GM12878 (cell line): ENCODE results near the gene ZNF469. TPM values are rescaled to one million over a fixed set of nuclear protein-coding genes. Genes with fewer than 3 reads are reported as not detected.

Source experiments
- ATAC-seq: fragments of 200-7000 bp; cut with Tn5 transposase; 3 replicates; pipeline ENCODE4 v1.9.1; 2020; ENCODE audit warnings: mild to moderate bottlenecking, moderate library complexity
- BruUV-seq: library from RNA; stranded (reverse); fragments of 400-500 nt; replicated peaks from 2 replicates; lab custom pipeline; 2021; lab: Mats Ljungman, UMichigan
- CTCF ChIA-PET: fragments of 300-600 bp; sonication (Branson Sonifier 250); formaldehyde crosslinking; extraction: SDS; loops from one replicate; lab custom pipeline; 2021; ENCODE audit warnings: inconsistent platforms; lab: Yijun Ruan, JAX
- POLR2A ChIA-PET: fragments of 350-600 bp; formaldehyde crosslinking; extraction: SDS; loops from one replicate; lab custom pipeline; 2021; ENCODE audit warnings: inconsistent platforms; lab: Charles Lee
- RAD21 ChIA-PET: fragments of 300-600 bp; sonication (Branson Sonifier 250); formaldehyde crosslinking; loops from one replicate; lab custom pipeline; 2023; ENCODE audit warnings: antibody characterized with exemption; ENCODE audit not compliant: unreplicated experiment; lab: Charles Lee
- SMC1A ChIA-PET: fragments of 300-600 bp; sonication (Branson Sonifier 250); formaldehyde crosslinking; loops from one replicate; lab custom pipeline; 2023; ENCODE audit not compliant: unreplicated experiment, uncharacterized antibody; lab: Charles Lee
- DNase-seq: peaks from one replicate; pipeline ENCODE4 v3.0.0-alpha.2; 2011; ENCODE audit warnings: low read depth, low spot score
- FAIRE-seq: peaks from 3 replicates; lab custom pipeline; 2011; peaks lifted over from hg19 to GRCh38; lab: Jason Lieb, UNC
- H2AFZ ChIP-seq: 2 replicates; pipeline ENCODE4 v1.6.0; 2011; ENCODE audit warnings: low read depth, low read length, control low read depth; ENCODE audit not compliant: control insufficient read depth
- H3K27ac ChIP-seq: 2 replicates; pipeline ENCODE4 v1.5.1; 2011; ENCODE audit warnings: control low read depth; ENCODE audit not compliant: control insufficient read depth, insufficient read depth
- H3K27me3 ChIP-seq, 2 experiments: replicated peaks in 1 of 2; 2 replicates each; pipeline versions ENCODE4 v1.6.0 to v1.6.1; 2011; ENCODE audit warnings: low read length in 1 of 2; ENCODE audit not compliant: control insufficient read depth in 2 of 2, insufficient read depth in 2 of 2
- H3K36me3 ChIP-seq, 2 experiments: 2 replicates each; pipeline ENCODE4 v1.5.1; 2011; ENCODE audit warnings: low read length in 1 of 2; ENCODE audit not compliant: control insufficient read depth in 2 of 2, insufficient read depth in 2 of 2
- H3K4me1 ChIP-seq: 2 replicates; pipeline ENCODE4 v1.6.1; 2011; ENCODE audit warnings: mild to moderate bottlenecking, low read length, moderate library complexity, mixed read lengths; ENCODE audit not compliant: control insufficient read depth, insufficient read depth
- H3K4me2 ChIP-seq: 2 replicates; pipeline ENCODE4 v1.6.0; 2011; ENCODE audit warnings: control low read depth; ENCODE audit not compliant: control insufficient read depth, insufficient read depth
- H3K4me3 ChIP-seq: fragments of 200-600 bp; sonication (generic); 2 replicates; pipeline ENCODE4 v1.5.1; 2016
- H3K79me2 ChIP-seq: 2 replicates; pipeline ENCODE4 v1.6.0; 2011; ENCODE audit warnings: low read length; ENCODE audit not compliant: control insufficient read depth, insufficient read depth
- H3K9ac ChIP-seq: 2 replicates; pipeline ENCODE4 v1.8.0; 2011; ENCODE audit warnings: low read length, control low read depth, mixed read lengths; ENCODE audit not compliant: control insufficient read depth, insufficient read depth
- H3K9me3 ChIP-seq: replicated peaks from 3 replicates; pipeline ENCODE4 v1.5.1; 2011; ENCODE audit warnings: mild to moderate bottlenecking, low read length; ENCODE audit not compliant: control insufficient read depth, insufficient read depth
- H4K20me1 ChIP-seq: 2 replicates; pipeline ENCODE4 v1.6.0; 2011; ENCODE audit not compliant: control insufficient read depth, insufficient read depth
- ATF3 ChIP-seq: IDR thresholded peaks from 2 replicates; pipeline ENCODE4 v1.6.1; 2011; ENCODE audit warnings: low read depth, mild to moderate bottlenecking, low read length, moderate library complexity, borderline replicate concordance; ENCODE audit errors: extremely low read depth
- E4F1 ChIP-seq: fragments of 450-650 bp; IDR thresholded peaks from 2 replicates; pipeline ENCODE4 v1.6.1; 2018; ENCODE audit warnings: borderline replicate concordance, mild to moderate bottlenecking; ENCODE audit not compliant: partially characterized antibody
- EP300 ChIP-seq, 2 experiments: fragments of 150-350 bp in 1 of 2; IDR thresholded peaks; 2 replicates each; pipeline ENCODE4 v1.6.1; 2011 to 2012; ENCODE audit warnings: low read depth in 2 of 2, low read length in 2 of 2, borderline replicate concordance in 1 of 2, improper control_type of control experiment in 1 of 2, inconsistent platforms in 1 of 2; ENCODE audit not compliant: control insufficient read depth in 1 of 2
- EZH2 ChIP-seq: IDR thresholded peaks from 2 replicates; pipeline ENCODE4 v1.6.1; 2012; ENCODE audit warnings: low read depth, mild to moderate bottlenecking, control low read depth, inconsistent platforms, low read length, borderline replicate concordance; ENCODE audit not compliant: control insufficient read depth
- GABPA ChIP-seq: IDR thresholded peaks from 2 replicates; pipeline ENCODE4 v1.6.1; 2014; ENCODE audit warnings: antibody characterized with exemption, low read depth, mild to moderate bottlenecking, inconsistent platforms
- KLF5 ChIP-seq: fragments of 450-650 bp; IDR thresholded peaks from 2 replicates; pipeline ENCODE4 v1.6.1; 2014; ENCODE audit warnings: mild to moderate bottlenecking; ENCODE audit not compliant: partially characterized antibody
- MYB ChIP-seq: fragments of 150-350 bp; IDR thresholded peaks from 2 replicates; pipeline ENCODE4 v1.6.1; 2014; ENCODE audit warnings: mild to moderate bottlenecking, low read depth, low read length, borderline replicate concordance
- NR2C1 ChIP-seq: fragments of 450-650 bp; IDR thresholded peaks from 2 replicates; pipeline ENCODE4 v1.6.1; 2017; ENCODE audit warnings: antibody characterized with exemption, mild to moderate bottlenecking, moderate library complexity
- PAX5 ChIP-seq: IDR thresholded peaks from 2 replicates; pipeline ENCODE4 v1.6.1; 2011; ENCODE audit warnings: low read depth, low read length, borderline replicate concordance
- POLR2A ChIP-seq: IDR thresholded peaks from 2 replicates; pipeline ENCODE4 v1.6.1; 2011; ENCODE audit warnings: low read depth, mild to moderate bottlenecking, low read length
- POLR2AphosphoS5 ChIP-seq: IDR thresholded peaks from 2 replicates; pipeline ENCODE4 v1.6.1; 2011; ENCODE audit warnings: mild to moderate bottlenecking, low read length, inconsistent platforms
- PRDM15 ChIP-seq: fragments of 450-650 bp; formaldehyde crosslinking; IDR thresholded peaks from 2 replicates; pipeline ENCODE4 v1.4.0; 2020; ENCODE audit warnings: mild to moderate bottlenecking, moderate library complexity
- RAD21 ChIP-seq: IDR thresholded peaks from 2 replicates; pipeline ENCODE4 v1.6.1; 2011; ENCODE audit warnings: mild to moderate bottlenecking, low read depth, low read length, moderate library complexity; ENCODE audit not compliant: insufficient read depth
- RFX5 ChIP-seq: IDR thresholded peaks from 2 replicates; pipeline ENCODE4 v1.6.1; 2011; ENCODE audit warnings: low read depth, low read length, improper control_type of control experiment
- SUPT20H ChIP-seq: IDR thresholded peaks from 2 replicates; pipeline ENCODE4 v1.6.1; 2011; ENCODE audit warnings: low read depth, mild to moderate bottlenecking, low read length, moderate library complexity, borderline replicate concordance; ENCODE audit not compliant: control insufficient read depth
- whole genome bisulfite sequencing: methylation state at CpG from one replicate; pipeline ENCODE4 v1.1.6; 2016; ENCODE audit warnings: low lambda C conversion rate; ENCODE audit not compliant: insufficient replicate concordance, insufficient coverage; ENCODE audit errors: missing lambda C conversion rate; 5-methylcytosine and 5-hydroxymethylcytosine counted together
- in situ Hi-C: fragments of 300-500 bp; cut with MboI; formaldehyde crosslinking; loops from 9 replicates; pipeline ENCODE4 v1.14.3; 2018; ENCODE audit warnings: mixed read lengths
- intact Hi-C: fragments of 100-400 bp; cut with micrococcal nuclease; formaldehyde crosslinking; loops from one replicate; pipeline ENCODE4 v1.14.2; 2022; ENCODE audit not compliant: unreplicated experiment
- polyA plus RNA-seq, 11 experiments: library from polyadenylated mRNA; depleted of rRNA in 4 of 11; unstranded in 6 of 11; stranded (reverse) in 5 of 11; fragments of >200 nt; fragmentation: Nextera tagmentation in 4 of 11; fragmentation: Illumina TruSeq in 1 of 11; extraction: Ambion mirVana in 4 of 11; extraction: Trizol in 1 of 11; gene quantifications; 1 replicate in 1 of 11; 2 replicates in 10 of 11; pipeline versions ENCODE4 v1.2.1 to v1.2.3, GENCODE V29; 2011 to 2016; ENCODE audit warnings: inconsistent platforms in 2 of 11, missing spikeins in 2 of 11, low read depth in 1 of 11
- total RNA-seq, 4 experiments: library from RNA; depleted of rRNA in 3 of 4; stranded (reverse); fragments of >200 nt in 3 of 4; fragmentation: Illumina TruSeq in 1 of 4; extraction: Trizol in 1 of 4; gene quantifications; 2 replicates each; pipeline versions ENCODE4 v1.2.1 to v1.2.3, GENCODE V29; 2013 to 2021

Gene ZNF469
- total and polyA plus RNA-seq, 10 of the 15 experiments (the other 5 are each of a cell fraction or from before 2014, with no cell fraction given), result 0.01 to 0.21 (median 0.04) TPM; not detected in 3

- H3K9me3 ChIP-seq, result no peaks in the 10 kb centered on the region; the same call in 2 of the 3 replicates
- no peaks in the 10 kb centered on the region for H3K79me2 ChIP-seq
- H3K9ac ChIP-seq, result no peak overlapping the region
- H3K27me3 ChIP-seq, result peaks cover 5 to 17% of the 10 kb centered on the region in 2 experiments; a peak in 3 of 4 replicates
- ChIA-PET SMC1A (no interaction called here), POLR2A (no interaction called here), CTCF (no interaction called here), RAD21 (interaction anchor here (0.6 kb wide), 1 partner anchor 943 kb away, joined by 3 read pairs; no protein-coding TSS in a partner anchor)
- no peaks in the 10 kb centered on the region for H3K36me3 ChIP-seq
- ATAC-seq, result no peak
- 46% methylated on average over 18 of the region's 18 CpGs for WGBS
- no peak overlapping the region for H3K4me3 ChIP-seq
- H4K20me1 ChIP-seq, result no peaks in the 10 kb centered on the region
- H2AFZ ChIP-seq, result no peak overlapping the region
- DNase-seq, result no peak
- H3K4me1 ChIP-seq, result no peaks in the 10 kb centered on the region
- in situ Hi-C loops, result no loop called here
- no peak overlapping the region for H3K4me2 ChIP-seq
- BruUV-seq, result no TSS peak
- intact Hi-C loops, result no loop called here
- no peak for FAIRE-seq
- H3K27ac ChIP-seq, result no peak overlapping the region
- TF ChIP-seq KLF5, result no peak
- TF ChIP-seq RAD21, result no peak
- TF ChIP-seq PRDM15 (CRISPR knock-in tag), result no peak
- TF ChIP-seq POLR2AphosphoS5, result no peak
- no peak for TF ChIP-seq GABPA
- TF ChIP-seq EP300 (IDR thresholded peaks at IDR 0.05; ENCODE audit: borderline replicate concordance in 1 of 2, control insufficient read depth in 1 of 2, low read depth in 2 of 2, low read length in 2 of 2), result no peak
- no peak for TF ChIP-seq RFX5
- TF ChIP-seq ATF3, result no peak
- TF ChIP-seq PAX5, result no peak
- TF ChIP-seq NR2C1, result no peak
- TF ChIP-seq E4F1, result no peak
- TF ChIP-seq SUPT20H, result no peak
- no peak for TF ChIP-seq MYB
- TF ChIP-seq POLR2A, result no peak
- TF ChIP-seq EZH2, result no peak
Measured at GRCh38 chr16:88384222-88385111, 1.7 kb downstream of the ZNF469 start.
